ENCODE measurements around the gene CDH1.
"Not testable (repeated sequence)": the region's sequence is repeated elsewhere in the genome, so short reads cannot be mapped to it uniquely, and the experiment has no call there.

Gene CDH1

DNA sequence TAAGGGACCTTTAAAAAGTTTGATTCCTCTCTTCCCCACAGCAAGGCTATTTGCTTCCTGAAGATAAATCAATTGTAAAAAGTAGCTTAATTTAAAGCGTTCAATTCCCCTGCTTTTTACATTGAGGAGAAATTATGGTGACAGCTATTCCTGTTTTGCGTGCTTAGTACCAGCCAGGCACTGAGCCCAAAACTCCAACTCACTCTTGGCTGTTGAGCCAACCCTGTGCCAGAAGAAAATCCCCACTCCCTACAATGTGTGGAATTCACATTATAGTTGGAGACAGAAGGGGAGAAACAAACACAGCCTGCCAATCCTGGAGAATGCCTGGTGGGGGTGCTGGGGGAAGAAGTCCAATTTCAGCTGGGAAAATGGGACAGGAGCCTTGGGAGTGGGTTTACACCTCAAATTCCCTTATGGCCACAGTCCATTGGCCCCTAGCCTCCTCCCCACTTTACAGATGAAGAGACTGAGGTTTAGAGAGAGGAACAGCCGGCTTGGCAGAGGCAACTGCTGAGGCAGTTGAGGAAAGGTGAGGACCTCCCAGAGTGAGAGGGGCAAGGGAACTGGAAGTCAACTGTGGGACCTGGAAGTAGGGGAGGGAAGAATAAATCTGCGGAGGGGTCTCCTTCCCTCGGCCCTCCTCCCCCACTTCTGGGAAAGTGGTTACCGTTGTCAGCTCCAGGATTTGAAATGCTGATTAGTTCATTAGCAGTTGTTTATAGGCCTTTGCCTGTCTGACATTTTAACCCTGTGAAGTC is 26.1 kb downstream of the CDH1 start:
- DNase-seq (ENCODE audit: low read depth), result no peak

DNA sequence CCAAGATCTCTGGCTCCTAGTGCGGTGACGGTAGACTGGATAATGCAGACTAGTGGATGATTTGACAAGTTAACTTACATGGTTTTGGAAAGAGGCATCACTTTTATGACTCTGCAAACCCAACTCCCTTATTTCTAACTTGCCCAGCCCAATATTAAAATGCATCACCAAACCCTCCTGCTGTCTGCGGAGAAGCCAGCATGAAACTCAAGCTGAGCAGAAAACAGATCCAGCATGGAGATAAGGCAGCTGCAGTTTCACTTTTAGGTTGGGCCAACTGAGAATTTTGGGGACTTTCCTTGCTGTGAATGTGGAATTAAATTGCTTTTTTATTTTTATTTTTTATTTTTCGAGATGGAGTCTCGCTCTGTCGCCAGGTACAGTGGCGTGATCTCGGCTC is 27.8 kb downstream of the CDH1 start:
- no peak for DNase-seq (ENCODE audit: low read depth)

DNA sequence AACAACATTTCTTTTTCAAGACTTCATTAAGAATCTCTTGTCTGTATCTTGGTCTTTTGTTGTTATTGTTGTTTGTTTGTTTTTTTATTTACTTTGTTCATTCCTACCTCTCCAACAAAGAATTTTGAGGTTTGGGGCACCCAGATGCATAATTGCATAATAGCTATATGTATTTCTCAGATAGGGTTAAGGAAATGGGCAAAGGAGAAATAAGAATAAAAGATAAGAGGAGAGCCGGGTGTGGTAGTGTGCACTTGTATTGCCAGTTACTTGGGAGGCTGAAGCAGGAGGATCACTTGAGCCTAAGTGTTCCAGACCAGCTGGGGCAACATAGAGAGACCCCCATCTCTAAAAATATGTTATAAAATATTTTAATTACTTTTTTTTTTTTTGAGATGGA is 30.5 kb downstream of the CDH1 start:
- DNase-seq (ENCODE audit: low read depth), result no peak

DNA sequence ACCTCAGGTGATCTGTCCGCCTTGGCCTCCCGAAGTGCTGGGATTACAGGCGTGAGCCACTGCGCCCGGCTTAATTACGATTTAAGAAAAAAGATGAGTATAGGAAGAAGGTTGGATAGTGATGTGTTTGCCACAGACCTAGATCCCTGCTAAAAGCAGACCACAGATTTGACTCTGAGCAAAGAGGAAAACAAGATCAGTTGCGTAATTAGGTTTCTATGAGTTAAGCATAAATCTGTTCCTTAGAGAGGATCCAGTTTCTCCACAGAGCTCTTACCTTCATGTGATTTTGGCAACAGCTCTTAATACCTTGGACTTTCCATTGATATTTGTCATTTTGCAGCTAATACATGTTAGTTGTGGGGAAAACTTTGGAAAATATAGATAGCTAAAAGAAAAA is 31.1 kb downstream of the CDH1 start:
- no peak for DNase-seq (ENCODE audit: low read depth)

DNA sequence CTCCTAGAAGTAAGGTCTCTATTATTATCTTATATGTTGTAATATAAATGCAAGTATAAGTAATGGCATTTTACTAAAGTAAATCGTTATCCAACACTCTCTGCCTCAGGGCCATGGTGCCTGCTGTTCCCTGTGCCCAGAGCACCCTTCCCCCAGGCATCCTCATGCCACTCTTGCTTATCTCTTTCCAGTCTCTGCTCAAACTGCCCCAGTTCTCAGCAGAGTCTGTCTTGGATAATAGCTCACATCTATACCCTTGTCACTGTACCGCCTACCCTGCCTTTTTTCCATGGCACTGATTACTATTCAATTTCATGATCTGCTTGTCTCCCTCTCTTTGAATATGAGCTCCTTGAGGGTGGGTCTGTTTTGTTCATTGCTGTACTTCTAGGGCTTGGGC is 31.7 kb downstream of the CDH1 start:
- no peak for DNase-seq (ENCODE audit: low read depth)

DNA sequence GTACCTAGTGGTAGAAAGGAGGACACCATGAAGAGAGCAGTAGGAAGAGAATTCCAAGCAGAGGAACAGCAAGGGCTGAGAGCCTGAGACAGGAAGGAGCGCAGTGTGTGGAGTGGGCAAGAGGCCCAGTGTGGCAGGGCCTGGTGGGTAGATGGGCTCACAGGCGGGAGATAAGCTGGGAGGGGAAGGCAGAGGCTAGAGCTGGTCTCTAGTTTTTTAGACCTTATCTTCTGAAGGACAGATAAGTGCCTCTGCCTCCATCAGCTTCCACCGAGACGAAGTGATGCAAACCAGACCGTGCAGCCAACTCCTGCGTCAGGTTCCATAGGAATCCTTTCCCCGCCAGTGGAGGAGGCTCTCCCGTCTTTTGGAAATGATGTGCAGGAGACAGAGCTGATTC is 33.6 kb downstream of the CDH1 start:
- no peak for DNase-seq (ENCODE audit: low read depth)

DNA sequence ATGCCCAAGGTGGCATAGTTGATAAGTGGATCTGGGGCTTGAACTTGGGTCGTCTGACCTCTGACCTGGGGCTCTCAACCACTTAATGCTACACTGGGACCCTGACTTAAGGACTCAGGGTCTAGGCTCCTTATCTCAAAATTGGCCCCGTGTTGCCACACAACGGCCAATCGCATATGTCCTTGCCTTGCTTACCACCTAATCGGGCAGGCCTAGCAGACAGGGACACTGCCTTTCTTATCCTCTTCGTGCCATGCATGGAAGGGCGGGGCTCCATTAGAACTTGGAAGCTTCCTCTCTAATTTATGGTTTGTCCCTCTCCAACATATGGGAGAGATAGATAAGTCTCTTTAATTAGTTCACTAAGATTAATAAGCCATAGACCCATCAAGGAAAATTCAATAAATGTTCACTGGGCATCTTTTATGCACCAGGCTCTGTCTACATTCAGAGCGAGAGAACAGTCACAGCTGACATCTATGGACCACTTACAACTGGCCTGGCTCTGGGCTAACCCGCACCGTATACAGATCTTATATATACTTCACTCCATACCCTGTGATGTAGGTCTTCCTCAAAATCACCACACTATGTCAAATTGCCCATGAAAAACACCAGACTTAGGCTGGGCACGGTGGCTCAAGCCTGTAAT is 35.1 kb downstream of the CDH1 start:
- no peak for DNase-seq (ENCODE audit: low read depth)

DNA sequence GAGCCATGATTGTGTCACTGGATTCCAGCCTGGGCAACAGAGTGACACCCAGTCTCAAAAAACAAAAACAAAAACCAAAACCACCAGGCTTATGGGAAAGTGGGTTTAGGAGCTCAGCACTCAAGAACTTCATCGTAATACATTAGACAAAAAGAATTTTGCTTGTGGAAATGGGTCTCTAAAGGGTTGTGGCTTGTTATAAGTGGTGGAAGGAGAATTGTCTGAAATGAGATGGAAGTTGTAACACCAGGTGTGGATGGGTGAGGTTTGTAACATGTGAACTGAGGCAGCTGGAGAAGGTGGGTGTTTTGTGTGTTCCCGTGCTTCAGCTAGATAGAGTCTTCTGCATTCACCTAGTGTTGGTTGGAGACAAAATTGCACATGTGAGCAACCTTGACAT is 35.8 kb downstream of the CDH1 start:
- no peak for DNase-seq (ENCODE audit: low read depth)

DNA sequence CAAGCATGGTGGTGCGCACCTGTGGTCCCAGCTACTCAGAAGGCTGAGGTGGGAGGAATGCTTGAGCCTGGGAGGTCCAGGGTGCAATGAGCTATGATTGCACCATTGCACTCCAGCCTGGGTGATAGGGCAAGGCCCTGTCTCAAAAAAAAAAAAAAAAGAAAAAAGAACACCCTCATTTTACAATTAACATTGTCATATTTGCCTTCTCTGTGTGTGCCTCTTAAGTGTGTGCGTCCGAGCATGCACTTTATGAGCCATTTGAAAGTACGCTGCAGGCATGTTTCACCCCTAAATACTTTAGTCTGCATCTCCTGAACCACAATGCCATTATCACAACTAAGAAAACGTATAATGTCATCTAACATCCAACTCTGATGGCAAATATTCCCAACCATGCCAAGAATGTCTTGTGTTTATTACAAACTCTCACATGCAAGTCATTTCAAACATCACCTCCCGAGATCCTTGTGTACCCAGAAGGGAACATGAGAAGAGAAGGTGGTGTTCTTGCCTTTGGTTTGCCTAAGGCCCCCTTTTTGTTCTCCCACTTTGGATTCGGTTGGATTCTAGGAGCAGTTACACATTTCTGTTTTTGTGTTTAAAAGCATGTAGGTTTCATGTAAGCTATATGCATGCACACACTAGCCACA is 38.0 kb downstream of the CDH1 start:
- no peak for DNase-seq (ENCODE audit: low read depth)

DNA sequence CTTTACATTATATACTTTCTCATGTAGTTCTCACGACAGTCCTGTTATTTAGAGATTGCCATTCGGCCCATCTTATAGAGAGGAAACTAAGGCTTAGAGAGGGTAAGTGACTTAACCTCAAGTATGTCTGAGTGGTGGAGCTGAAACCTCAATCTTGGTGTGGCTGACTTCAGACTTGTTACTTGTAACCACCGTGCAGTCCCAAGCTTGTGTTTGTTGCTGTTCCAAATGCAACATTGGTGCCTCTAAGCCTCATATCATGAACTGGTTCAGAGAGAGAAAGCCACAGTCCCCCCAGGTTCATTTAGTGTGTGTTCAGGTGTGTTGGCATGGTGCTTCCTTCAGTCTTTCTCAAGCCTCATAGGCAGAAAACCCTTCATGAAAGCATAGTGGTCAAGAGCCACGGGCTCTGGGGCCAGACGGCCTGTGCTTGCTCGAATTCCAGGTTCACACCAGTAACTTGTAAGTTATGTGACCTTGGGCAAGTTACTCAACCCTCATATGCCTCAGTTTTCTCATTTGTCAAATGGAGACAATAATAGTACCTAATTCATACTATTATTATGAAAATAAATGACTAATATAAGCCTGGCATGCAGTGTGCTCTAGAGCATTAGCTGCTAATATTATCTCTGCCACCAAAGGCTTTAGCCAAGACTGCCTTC is 39.9 kb downstream of the CDH1 start:
- no peak for DNase-seq (ENCODE audit: low read depth)

DNA sequence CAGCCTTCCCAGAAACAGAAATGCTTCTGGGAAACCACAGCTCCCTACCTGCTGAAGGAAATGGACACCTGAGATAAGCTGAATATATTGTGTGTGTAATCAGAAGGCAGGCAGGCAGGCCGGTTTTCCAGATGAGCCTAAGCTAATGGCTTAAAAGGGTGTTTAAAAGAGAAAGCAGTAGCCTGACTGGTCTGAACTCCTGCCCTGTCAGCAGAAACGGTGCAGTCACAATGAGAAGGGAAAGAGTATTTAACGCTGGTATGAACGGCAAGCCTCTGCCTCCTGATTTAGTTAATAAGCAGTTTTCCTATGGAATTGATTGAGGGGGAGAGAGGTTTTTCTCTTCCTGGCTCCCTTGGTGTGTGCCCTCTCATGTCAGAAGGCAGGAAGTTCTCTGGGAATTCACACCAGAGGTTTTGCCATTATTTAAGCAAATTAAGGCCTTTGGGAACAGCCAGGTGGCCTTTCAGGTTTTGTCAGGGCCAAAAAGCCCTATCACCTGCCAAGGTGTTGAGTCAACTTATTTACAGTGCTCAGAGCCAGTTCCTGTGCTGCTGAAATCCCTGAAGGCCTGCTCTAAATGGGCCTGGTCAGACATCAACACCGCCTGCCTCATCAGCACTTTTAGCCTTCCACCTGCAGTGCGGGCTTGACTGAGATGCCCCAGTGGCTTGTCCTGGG is 41.6 kb downstream of the CDH1 start:
- no peak for DNase-seq (ENCODE audit: low read depth)

DNA sequence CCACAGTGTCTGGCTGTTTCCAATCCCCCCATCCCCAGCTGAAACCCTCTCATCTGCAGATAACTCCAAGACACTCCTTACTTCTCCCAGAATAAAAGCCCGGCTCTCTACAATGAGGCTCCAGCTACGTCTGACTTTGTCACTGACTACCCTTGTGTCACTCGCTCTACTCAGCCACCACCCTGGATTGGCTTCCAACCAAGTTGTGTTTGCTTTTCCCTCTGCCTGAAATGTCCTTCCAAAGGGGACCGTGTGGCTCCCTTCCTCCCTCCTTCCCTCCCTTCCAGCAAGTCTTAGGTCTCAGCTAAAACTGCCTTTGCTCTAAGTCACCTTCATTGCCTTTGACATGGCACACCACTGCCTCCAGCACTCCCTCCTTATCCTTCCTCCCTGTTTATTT is 42.8 kb downstream of the CDH1 start:
- DNase-seq (ENCODE audit: low read depth), result no peak

DNA sequence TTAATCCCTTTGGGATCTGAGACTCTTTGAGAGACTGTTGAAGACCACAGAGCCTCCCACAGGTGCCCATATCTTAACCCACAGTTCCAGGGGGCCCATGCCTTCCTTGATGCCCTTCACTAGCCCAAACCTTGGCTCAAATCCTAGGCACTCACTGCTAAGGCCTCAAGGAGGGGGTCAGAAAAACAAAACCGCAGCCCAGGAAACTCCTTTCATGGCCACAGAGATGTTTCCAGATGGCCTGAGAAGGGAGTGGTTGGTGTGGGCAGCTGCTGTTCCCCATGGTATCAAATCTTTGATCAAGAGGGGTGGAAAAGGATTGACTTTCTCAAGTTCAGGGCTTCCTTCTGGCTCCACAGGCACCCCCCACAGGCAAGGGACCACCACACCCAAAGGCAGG is 44.7 kb downstream of the CDH1 start:
- no peak for DNase-seq (ENCODE audit: low read depth)

DNA sequence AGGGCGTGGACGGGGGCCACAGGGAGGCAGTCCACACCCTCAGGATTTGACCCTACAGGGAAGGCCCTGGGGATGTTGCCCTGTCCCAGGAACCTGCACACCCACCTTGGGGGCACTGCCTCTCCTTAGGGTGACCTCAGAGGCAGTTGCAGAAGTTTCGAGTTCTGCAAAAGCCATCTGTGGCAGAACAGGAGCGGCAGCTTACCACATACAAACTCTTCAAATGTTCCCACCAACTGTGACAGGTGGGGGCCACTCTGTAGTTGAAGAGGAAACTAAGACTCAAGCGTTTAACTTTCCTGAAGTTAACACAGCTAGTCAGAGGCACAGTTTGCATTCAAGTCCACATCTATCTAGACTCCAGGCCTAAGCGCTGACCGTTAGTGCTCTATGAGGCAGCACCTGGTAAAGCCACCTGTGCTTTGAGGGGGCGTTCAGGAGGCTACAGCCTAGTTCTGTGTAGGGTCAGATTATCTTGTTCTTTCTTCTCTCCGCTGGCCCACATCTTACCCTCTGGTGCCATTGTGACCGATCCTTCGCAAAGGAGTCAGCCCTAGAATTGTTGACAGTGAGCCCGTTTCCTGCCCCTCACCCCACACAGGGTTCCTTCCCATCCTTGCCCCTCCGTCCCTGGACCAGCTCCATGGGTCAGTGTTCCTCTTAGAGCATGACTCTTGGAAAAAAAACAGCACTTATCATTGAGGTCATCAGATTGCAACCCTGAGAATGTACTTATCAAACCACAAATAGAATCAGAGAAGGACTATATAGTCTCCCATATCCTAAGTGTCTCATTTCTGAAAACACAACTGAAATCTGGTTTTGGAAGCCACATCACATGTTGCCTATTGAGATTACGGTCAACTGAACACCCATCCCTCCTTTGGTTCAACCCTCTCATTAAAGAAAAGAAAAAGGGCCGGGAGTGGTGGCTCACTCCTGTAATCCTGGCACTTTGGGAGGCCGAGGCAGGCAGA is 45.4 kb downstream of the CDH1 start:
- DNase-seq (ENCODE audit: low read depth), result no peak

DNA sequence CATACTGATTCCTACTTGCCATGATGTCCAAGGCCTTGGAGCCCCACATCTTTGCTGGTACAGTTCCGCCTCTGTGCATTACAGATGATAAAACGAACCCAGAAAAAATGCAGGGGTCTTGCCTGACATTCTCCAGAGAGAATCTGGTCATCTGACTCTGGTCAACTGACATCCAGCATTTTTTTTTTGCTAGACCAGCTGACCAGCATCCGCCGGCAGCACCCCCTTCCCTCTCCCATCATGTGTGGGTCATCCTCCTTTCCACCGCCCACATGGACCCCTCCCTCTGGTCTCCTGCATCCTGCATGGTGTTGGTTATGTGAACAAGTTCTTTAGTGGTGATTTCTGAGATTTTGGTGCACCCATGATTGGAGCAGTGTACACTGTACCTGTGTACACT is 47.1 kb downstream of the CDH1 start:
- DNase-seq (ENCODE audit: low read depth), result no peak

DNA sequence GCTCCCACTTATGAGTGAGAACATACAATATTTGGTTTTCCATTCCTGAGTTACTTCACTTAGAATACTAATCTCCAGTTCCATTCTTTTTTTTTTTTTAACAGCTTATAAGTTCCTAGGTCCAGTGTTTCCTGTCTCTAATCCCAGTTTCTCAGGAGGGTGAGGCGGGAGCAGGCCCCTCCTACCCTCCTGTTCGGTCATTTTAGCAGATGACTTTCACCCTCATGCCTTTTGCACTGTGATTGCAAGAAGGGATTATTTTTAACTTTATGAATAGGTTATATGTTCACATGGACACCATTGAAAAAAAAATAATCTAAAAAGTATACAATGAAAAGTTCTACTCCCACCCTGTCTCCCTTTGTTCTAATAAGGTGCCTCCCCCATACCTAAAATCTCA is 47.6 kb downstream of the CDH1 start:
- DNase-seq (ENCODE audit: low read depth), result no peak

DNA sequence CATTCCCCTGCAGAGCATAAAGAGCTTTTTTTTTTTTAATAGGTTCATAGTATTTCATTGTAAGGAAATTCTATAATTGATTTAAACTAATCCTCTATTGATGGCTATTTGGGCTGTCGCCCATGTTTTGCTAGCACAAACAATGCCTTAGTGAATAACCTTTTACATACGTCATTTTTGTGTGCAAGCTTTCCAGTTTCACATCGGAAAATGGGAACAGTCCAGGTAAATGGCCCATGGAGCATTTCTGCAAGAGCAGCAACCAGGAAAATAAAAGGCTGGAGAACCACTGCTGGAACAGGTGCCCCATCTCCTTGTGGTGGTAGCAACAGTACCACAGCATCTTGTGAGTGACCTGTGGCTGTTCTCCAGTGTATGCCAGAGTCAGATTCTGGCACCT is 48.6 kb downstream of the CDH1 start:
- no peak for DNase-seq (ENCODE audit: low read depth)

DNA sequence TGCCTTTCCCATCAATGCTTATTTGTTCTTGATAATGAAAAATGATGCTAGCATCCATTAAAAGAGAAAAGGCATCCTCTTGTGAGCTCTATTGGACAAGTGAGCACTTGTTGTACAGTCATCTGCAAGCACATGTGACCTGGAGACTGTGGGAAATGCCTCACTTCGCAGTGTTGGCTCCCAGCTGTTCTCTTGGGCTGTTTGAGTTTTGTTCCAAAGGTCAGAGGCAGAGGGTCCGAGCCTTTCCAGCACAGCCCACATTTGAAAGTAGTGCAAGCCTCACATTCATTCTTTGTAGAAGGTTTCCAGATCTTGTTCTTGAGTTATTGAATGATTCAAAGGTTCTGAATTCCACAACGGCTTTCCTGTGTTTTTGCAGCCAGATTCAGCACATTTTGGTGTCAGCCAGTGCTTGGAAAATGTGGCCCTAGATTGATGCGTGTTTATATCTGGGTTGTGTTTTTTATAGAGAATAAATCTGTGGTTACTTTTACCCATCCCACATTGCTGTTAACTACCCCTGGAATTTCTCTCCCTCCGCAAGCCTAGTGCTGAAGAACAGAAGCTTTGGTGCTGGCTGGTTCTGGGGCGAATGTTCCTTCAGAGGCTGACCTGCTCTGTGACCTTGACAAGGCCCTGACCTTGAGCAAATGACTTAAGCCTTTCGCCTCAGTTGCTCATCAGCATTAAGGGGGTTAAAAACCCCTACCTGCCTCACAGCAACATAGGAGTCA is 49.8 kb downstream of the CDH1 start:
- no peak for DNase-seq (ENCODE audit: low read depth)

DNA sequence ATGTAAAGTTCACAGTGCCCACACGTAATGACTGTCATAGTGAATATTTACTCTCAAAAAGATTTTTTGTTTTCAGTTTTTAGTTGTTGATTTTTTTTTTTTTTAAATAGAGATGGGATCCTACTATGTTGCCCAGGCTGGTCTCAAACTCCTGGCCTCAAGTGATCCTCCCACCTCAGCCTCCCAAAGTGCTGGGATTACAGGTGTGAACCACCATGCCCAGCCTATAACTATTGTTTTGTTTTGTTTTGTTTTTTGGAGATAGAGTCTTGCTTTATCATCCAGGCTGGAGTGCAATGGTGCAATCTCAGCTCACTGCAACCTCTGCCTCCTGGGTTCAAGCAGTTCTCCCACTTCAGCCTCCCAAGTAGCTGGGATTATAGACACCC is 50.3 kb downstream of the CDH1 start:
- DNase-seq (ENCODE audit: low read depth), result not testable (repeated sequence)

DNA sequence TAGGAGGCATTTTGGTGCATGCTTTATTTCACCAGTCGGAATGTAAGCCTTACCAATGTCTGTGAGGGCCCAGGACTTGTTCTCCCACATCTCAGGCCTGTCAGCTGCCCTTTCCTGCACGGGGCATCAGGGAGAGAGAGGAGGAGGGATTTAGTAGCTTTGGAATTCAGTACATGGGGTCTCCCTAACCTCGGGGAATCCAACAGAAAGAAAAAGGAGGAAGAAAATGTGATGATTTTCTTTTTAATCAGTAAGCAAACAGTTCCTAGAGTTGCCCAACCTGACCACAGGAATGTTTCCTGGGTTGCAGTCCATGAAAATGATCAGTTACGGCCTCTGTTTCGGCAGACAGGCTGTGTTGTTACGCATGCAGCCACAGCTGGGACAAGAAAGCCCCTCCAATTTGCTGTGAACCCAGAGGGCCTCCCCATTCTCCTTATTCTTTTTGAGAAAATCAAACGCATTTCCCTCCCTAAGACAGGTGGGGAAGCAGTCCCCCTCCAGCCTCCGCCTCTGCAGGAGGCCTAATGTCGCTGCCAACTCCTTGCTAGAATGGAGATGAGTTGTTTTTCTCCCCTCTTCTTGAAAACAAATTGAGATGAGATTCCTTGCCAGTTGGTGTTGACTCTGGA is 53.2 kb downstream of the CDH1 start:
- peak; percentile 86 for DNase-seq (ENCODE audit: low read depth)

Data from HS-27A (cell line).